Sigmoid colon (tissue), 4 donors: Measurements from ENCODE around the gene DNAJC19.

ENCODE experiments used
- CTCF ChIP-seq, 4 experiments: fragments of 450-650 bp in 3 of 4; fragments of 200-600 bp in 1 of 4; IDR thresholded peaks; one replicate each; pipeline ENCODE4 v1.5.1; 2016 to 2019; ENCODE audit warnings: antibody characterized with exemption in 4 of 4, mild to moderate bottlenecking in 3 of 4, moderate library complexity in 2 of 4
- EP300 ChIP-seq, 4 donors: sonication (generic); formaldehyde crosslinking; IDR thresholded peaks; one replicate each; pipeline ENCODE4 v1.6.1; 2017; ENCODE audit warnings: antibody characterized with exemption in 4 of 4
- POLR2A ChIP-seq, 2 donors: fragments of 450-650 bp; IDR thresholded peaks; one replicate each; pipeline ENCODE4 v1.6.1; 2016; ENCODE audit warnings: antibody characterized with exemption in 2 of 2, mild to moderate bottlenecking in 2 of 2, moderate library complexity in 2 of 2
- POLR2AphosphoS5 ChIP-seq, 4 donors: sonication (generic); formaldehyde crosslinking; IDR thresholded peaks; one replicate each; pipeline ENCODE4 v1.6.1; 2017; ENCODE audit warnings: antibody characterized with exemption in 4 of 4

GRCh38 chr3:180940826-180941225 lies 48.7 kb downstream of the DNAJC19 start:
- TF ChIP-seq CTCF (IDR thresholded peaks at IDR 0.05) (no peak), POLR2A (IDR thresholded peaks at IDR 0.05) (no peak), POLR2AphosphoS5 (IDR thresholded peaks at IDR 0.05) (no peak), EP300 (IDR thresholded peaks at IDR 0.05) (no peak)
